Liver (tissue), 2 donors: ENCODE measurements around the gene YBX2.

Source experiments
- TF ChIP-seq, protein P1 (sequence below): fragments of 150-350 bp; IDR thresholded peaks from 2 replicates; pipeline ENCODE4 v1.5.1; 2017; ENCODE audit warnings: improper control_type of control experiment, low read depth, low read length; ENCODE audit not compliant: missing input control
- TF ChIP-seq, protein P2 (sequence below): IDR thresholded peaks from 2 replicates; pipeline ENCODE4 v1.6.1; 2016; ENCODE audit warnings: antibody characterized with exemption, mild to moderate bottlenecking
- donor health status: healthy.

- TF ChIP-seq, protein P1, sequence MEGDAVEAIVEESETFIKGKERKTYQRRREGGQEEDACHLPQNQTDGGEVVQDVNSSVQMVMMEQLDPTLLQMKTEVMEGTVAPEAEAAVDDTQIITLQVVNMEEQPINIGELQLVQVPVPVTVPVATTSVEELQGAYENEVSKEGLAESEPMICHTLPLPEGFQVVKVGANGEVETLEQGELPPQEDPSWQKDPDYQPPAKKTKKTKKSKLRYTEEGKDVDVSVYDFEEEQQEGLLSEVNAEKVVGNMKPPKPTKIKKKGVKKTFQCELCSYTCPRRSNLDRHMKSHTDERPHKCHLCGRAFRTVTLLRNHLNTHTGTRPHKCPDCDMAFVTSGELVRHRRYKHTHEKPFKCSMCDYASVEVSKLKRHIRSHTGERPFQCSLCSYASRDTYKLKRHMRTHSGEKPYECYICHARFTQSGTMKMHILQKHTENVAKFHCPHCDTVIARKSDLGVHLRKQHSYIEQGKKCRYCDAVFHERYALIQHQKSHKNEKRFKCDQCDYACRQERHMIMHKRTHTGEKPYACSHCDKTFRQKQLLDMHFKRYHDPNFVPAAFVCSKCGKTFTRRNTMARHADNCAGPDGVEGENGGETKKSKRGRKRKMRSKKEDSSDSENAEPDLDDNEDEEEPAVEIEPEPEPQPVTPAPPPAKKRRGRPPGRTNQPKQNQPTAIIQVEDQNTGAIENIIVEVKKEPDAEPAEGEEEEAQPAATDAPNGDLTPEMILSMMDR, result no peak
- TF ChIP-seq, protein P2, sequence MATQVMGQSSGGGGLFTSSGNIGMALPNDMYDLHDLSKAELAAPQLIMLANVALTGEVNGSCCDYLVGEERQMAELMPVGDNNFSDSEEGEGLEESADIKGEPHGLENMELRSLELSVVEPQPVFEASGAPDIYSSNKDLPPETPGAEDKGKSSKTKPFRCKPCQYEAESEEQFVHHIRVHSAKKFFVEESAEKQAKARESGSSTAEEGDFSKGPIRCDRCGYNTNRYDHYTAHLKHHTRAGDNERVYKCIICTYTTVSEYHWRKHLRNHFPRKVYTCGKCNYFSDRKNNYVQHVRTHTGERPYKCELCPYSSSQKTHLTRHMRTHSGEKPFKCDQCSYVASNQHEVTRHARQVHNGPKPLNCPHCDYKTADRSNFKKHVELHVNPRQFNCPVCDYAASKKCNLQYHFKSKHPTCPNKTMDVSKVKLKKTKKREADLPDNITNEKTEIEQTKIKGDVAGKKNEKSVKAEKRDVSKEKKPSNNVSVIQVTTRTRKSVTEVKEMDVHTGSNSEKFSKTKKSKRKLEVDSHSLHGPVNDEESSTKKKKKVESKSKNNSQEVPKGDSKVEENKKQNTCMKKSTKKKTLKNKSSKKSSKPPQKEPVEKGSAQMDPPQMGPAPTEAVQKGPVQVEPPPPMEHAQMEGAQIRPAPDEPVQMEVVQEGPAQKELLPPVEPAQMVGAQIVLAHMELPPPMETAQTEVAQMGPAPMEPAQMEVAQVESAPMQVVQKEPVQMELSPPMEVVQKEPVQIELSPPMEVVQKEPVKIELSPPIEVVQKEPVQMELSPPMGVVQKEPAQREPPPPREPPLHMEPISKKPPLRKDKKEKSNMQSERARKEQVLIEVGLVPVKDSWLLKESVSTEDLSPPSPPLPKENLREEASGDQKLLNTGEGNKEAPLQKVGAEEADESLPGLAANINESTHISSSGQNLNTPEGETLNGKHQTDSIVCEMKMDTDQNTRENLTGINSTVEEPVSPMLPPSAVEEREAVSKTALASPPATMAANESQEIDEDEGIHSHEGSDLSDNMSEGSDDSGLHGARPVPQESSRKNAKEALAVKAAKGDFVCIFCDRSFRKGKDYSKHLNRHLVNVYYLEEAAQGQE, result peak; percentile 97
Measured at GRCh38 chr17:7314719-7315569, 20.5 kb upstream of the YBX2 start, which contains the start of gene GPS2.
